ENCODE measurements around the gene VWA3B.

Gene VWA3B

DNA sequence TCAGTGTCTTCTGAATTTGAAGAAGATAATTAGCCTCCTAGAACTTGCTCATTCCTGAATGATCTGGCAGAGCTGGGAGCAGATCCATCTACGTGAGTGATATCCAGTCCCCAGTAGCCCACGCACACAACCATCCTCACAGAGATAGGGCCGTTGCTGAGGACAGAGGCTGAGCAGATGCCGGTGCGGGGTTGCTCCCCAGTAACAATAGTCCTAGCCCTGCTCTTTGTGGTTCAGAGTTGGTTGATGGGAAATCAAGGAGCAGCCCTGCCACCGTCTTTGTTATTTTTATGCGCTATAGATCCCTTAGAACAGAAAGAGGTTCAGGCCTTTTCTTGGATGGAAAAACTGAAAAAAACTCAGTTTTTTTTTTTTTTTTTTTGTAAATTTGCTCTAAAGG is 69.3 kb downstream of the VWA3B start:
- no peaks in the 10 kb centered on the region for H3K27me3 ChIP-seq (ENCODE audit: insufficient read depth, low read length, poor library complexity, severe bottlenecking)
- TF ChIP-seq EZH2phosphoT487 (IDR thresholded peaks at IDR 0.05; ENCODE audit: borderline replicate concordance), result no peak
- TF ChIP-seq, protein P1, sequence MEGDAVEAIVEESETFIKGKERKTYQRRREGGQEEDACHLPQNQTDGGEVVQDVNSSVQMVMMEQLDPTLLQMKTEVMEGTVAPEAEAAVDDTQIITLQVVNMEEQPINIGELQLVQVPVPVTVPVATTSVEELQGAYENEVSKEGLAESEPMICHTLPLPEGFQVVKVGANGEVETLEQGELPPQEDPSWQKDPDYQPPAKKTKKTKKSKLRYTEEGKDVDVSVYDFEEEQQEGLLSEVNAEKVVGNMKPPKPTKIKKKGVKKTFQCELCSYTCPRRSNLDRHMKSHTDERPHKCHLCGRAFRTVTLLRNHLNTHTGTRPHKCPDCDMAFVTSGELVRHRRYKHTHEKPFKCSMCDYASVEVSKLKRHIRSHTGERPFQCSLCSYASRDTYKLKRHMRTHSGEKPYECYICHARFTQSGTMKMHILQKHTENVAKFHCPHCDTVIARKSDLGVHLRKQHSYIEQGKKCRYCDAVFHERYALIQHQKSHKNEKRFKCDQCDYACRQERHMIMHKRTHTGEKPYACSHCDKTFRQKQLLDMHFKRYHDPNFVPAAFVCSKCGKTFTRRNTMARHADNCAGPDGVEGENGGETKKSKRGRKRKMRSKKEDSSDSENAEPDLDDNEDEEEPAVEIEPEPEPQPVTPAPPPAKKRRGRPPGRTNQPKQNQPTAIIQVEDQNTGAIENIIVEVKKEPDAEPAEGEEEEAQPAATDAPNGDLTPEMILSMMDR (conservative IDR thresholded peaks at IDR 0.05; ENCODE audit: low read length), result no peak
- no peaks in the 10 kb centered on the region for H3K9me3 ChIP-seq (ENCODE audit: insufficient read depth, low read depth, low read length)
- H3K4me2 ChIP-seq (ENCODE audit: low read depth, low read length, poor library complexity, severe bottlenecking), result no peak overlapping the region
- no peak overlapping the region for H2AFZ ChIP-seq (ENCODE audit: low read length)
- H3F3A ChIP-seq (ENCODE audit: low read depth), result no peaks in the 10 kb centered on the region
- no peak overlapping the region for H3K9ac ChIP-seq (ENCODE audit: low read depth, low read length, poor library complexity, severe bottlenecking)
- H4K20me1 ChIP-seq (ENCODE audit: insufficient read depth, low read length, poor library complexity, severe bottlenecking), result no peaks in the 10 kb centered on the region
- H3K36me3 ChIP-seq (ENCODE audit: insufficient read depth, low read length), result no peaks in the 10 kb centered on the region
- no peaks in the 10 kb centered on the region for H3K79me2 ChIP-seq (ENCODE audit: insufficient read depth, low read length)
- no peaks in the 10 kb centered on the region for H3K4me1 ChIP-seq (ENCODE audit: insufficient read depth, low read length, poor library complexity, severe bottlenecking)
- no peak overlapping the region for H3K4me3 ChIP-seq (ENCODE audit: low read length, poor library complexity, severe bottlenecking)
- no peaks in the 10 kb centered on the region for H3K9me2 ChIP-seq (replicated peaks; ENCODE audit: low read depth, low read length)

DNA sequence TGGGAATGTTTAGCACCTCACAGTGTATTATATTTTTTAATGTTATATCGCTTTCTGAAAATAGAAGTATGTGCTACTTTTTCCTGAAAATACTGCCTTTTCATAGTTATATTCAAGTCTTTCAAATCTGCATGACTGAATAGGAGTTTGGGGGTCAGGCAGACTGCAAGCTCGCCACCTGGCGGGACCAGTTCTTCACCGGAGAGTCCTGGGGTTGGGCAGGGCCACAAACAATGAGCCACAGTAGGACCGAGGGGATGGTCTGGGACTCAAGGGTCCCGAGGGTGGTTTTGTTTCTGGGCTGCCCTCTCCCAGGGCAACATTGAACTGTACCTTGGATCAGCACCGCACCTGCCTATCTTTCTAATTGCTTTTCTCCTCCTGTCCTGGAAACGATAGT is 70.6 kb downstream of the VWA3B start:
- H3K36me3 ChIP-seq (ENCODE audit: insufficient read depth, low read length), result no peaks in the 10 kb centered on the region
- H3F3A ChIP-seq (ENCODE audit: low read depth), result no peaks in the 10 kb centered on the region
- H3K4me1 ChIP-seq (ENCODE audit: insufficient read depth, low read length, poor library complexity, severe bottlenecking), result no peaks in the 10 kb centered on the region
- H3K27me3 ChIP-seq (ENCODE audit: insufficient read depth, low read length, poor library complexity, severe bottlenecking), result no peaks in the 10 kb centered on the region
- H2AFZ ChIP-seq (ENCODE audit: low read length), result no peak overlapping the region
- H3K4me2 ChIP-seq (ENCODE audit: low read depth, low read length, poor library complexity, severe bottlenecking), result no peak overlapping the region
- no peaks in the 10 kb centered on the region for H3K9me3 ChIP-seq (ENCODE audit: insufficient read depth, low read depth, low read length)
- H3K9ac ChIP-seq (ENCODE audit: low read depth, low read length, poor library complexity, severe bottlenecking), result no peak overlapping the region
- no peaks in the 10 kb centered on the region for H4K20me1 ChIP-seq (ENCODE audit: insufficient read depth, low read length, poor library complexity, severe bottlenecking)
- no peak overlapping the region for H3K4me3 ChIP-seq (ENCODE audit: low read length, poor library complexity, severe bottlenecking)
- H3K79me2 ChIP-seq (ENCODE audit: insufficient read depth, low read length), result no peaks in the 10 kb centered on the region
- TF ChIP-seq, protein P1 (conservative IDR thresholded peaks at IDR 0.05; ENCODE audit: low read length), result no peak
- TF ChIP-seq EZH2phosphoT487 (IDR thresholded peaks at IDR 0.05; ENCODE audit: borderline replicate concordance), result no peak
- H3K9me2 ChIP-seq (replicated peaks; ENCODE audit: low read depth, low read length), result no peaks in the 10 kb centered on the region

DNA sequence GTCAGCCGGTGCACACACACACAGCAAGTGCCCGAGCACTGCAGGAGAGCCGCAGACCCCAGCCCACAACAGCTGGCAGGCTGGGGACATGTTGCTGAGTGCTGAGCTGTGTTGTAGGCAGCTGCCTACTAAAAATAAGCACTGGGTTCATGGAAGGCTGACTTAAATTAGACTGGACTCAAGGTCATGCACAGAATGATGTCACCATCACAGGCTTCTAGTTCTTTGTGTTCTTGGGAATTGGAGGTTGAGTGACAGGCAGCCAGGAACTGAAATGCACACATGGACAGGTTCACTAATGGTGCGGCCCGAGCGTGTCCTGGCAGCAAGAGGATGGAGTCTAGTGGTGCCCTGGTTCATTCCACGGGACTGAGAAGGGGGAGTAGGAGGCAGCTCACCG is 71.3 kb downstream of the VWA3B start:
- no peaks in the 10 kb centered on the region for H3F3A ChIP-seq (ENCODE audit: low read depth)
- H3K9me2 ChIP-seq (replicated peaks; ENCODE audit: low read depth, low read length), result no peaks in the 10 kb centered on the region
- H3K79me2 ChIP-seq (ENCODE audit: insufficient read depth, low read length), result no peaks in the 10 kb centered on the region
- H3K4me3 ChIP-seq (ENCODE audit: low read length, poor library complexity, severe bottlenecking), result no peak overlapping the region
- TF ChIP-seq EZH2phosphoT487 (IDR thresholded peaks at IDR 0.05; ENCODE audit: borderline replicate concordance), result no peak
- TF ChIP-seq, protein P1 (conservative IDR thresholded peaks at IDR 0.05; ENCODE audit: low read length), result no peak
- no peak overlapping the region for H3K4me2 ChIP-seq (ENCODE audit: low read depth, low read length, poor library complexity, severe bottlenecking)
- H4K20me1 ChIP-seq (ENCODE audit: insufficient read depth, low read length, poor library complexity, severe bottlenecking), result no peaks in the 10 kb centered on the region
- no peaks in the 10 kb centered on the region for H3K36me3 ChIP-seq (ENCODE audit: insufficient read depth, low read length)
- no peaks in the 10 kb centered on the region for H3K27me3 ChIP-seq (ENCODE audit: insufficient read depth, low read length, poor library complexity, severe bottlenecking)
- H3K9ac ChIP-seq (ENCODE audit: low read depth, low read length, poor library complexity, severe bottlenecking), result no peak overlapping the region
- no peaks in the 10 kb centered on the region for H3K9me3 ChIP-seq (ENCODE audit: insufficient read depth, low read depth, low read length)
- no peak overlapping the region for H2AFZ ChIP-seq (ENCODE audit: low read length)
- no peaks in the 10 kb centered on the region for H3K4me1 ChIP-seq (ENCODE audit: insufficient read depth, low read length, poor library complexity, severe bottlenecking)
